HepG2 (cell line): ENCODE data around the gene C19orf85. TPM values are rescaled to one million over a fixed set of nuclear protein-coding genes. Genes with fewer than 3 reads are reported as not detected.

Source experiments
- ARNT2 ChIP-seq: sonication (generic); formaldehyde crosslinking; IDR thresholded peaks from 2 replicates; pipeline ENCODE4 v1.8.0; 2022; ENCODE audit warnings: mild to moderate bottlenecking, low read depth, missing genetic modification reagents, moderate library complexity
- CENPX ChIP-seq: sonication (generic); formaldehyde crosslinking; IDR thresholded peaks from 2 replicates; pipeline ENCODE4 v1.9.0; 2021; ENCODE audit warnings: mild to moderate bottlenecking, missing genetic modification reagents, moderate library complexity
- FLYWCH1 ChIP-seq: sonication (generic); formaldehyde crosslinking; IDR thresholded peaks from 2 replicates; pipeline ENCODE4 v1.8.1; 2023; ENCODE audit warnings: mild to moderate bottlenecking, missing genetic modification reagents
- GATA4 ChIP-seq: sonication (generic); IDR thresholded peaks from 2 replicates; pipeline ENCODE4 v1.6.1; 2016; ENCODE audit warnings: antibody characterized with exemption, low read depth, borderline replicate concordance
- HMG20B ChIP-seq: conservative IDR thresholded peaks from 2 replicates; pipeline ENCODE4 v1.6.1; 2016; ENCODE audit warnings: missing genetic modification reagents, missing compliant biosample characterization
- RFXANK ChIP-seq: IDR thresholded peaks from 2 replicates; pipeline ENCODE4 v1.6.1; 2016
- SCMH1 ChIP-seq: sonication (generic); formaldehyde crosslinking; IDR thresholded peaks from 2 replicates; pipeline ENCODE4 v1.9.0; 2021; ENCODE audit warnings: missing genetic modification reagents, mild to moderate bottlenecking, borderline replicate concordance
- TOPORS ChIP-seq: sonication (generic); formaldehyde crosslinking; IDR thresholded peaks from 2 replicates; pipeline ENCODE4 v1.8.0; 2023; ENCODE audit warnings: mild to moderate bottlenecking, missing genetic modification reagents
- U2AF2 ChIP-seq: fragments of 200-400 bp; formaldehyde crosslinking; IDR thresholded peaks from 2 replicates; pipeline ENCODE4 v1.6.1; 2017; ENCODE audit warnings: low read depth, mild to moderate bottlenecking, low read length
- ZNF282 ChIP-seq: fragments of 450-650 bp; IDR thresholded peaks from 2 replicates; pipeline ENCODE4 v1.6.1; 2018; ENCODE audit not compliant: partially characterized antibody
- ZNF468 ChIP-seq: sonication (generic); formaldehyde crosslinking; IDR thresholded peaks from 2 replicates; pipeline ENCODE4 v1.8.0; 2022; ENCODE audit warnings: mild to moderate bottlenecking, moderate library complexity, missing genetic modification reagents
- ZNF598 ChIP-seq: sonication (generic); formaldehyde crosslinking; IDR thresholded peaks from 2 replicates; pipeline ENCODE4 v1.5.1; 2020; ENCODE audit warnings: mild to moderate bottlenecking, missing genetic modification reagents, borderline replicate concordance
- ZNF878 ChIP-seq: sonication (generic); formaldehyde crosslinking; IDR thresholded peaks from 2 replicates; pipeline ENCODE4 v1.8.1; 2023; ENCODE audit warnings: mild to moderate bottlenecking, missing genetic modification reagents, moderate library complexity
- ZNF879 ChIP-seq: sonication (generic); formaldehyde crosslinking; IDR thresholded peaks from 2 replicates; pipeline ENCODE4 v1.8.1; 2023; ENCODE audit warnings: missing genetic modification reagents
- polyA plus RNA-seq, 8 experiments: library from polyadenylated mRNA; depleted of rRNA in 3 of 8; stranded (reverse) in 7 of 8; unstranded in 1 of 8; fragments of >200 nt; fragmentation: Illumina TruSeq in 4 of 8; extraction: Trizol in 4 of 8; gene quantifications; 2 replicates each; pipeline versions ENCODE4 v1.2.1 to v1.2.3, GENCODE V29; 2011 to 2016; ENCODE audit warnings: low read depth in 4 of 8, missing spikeins in 1 of 8, mixed read lengths in 1 of 8; ENCODE audit not compliant: insufficient read depth in 1 of 8
- total RNA-seq, 5 experiments: library from RNA; depleted of rRNA; stranded (reverse); fragments of >200 nt; fragmentation: Illumina TruSeq; extraction: Trizol; gene quantifications; 2 replicates each; pipeline ENCODE4 v1.2.3, GENCODE V29; 2016; ENCODE audit warnings: low read depth in 1 of 5
- TF ChIP-seq, protein P1 (sequence below): sonication (generic); formaldehyde crosslinking; IDR thresholded peaks from 2 replicates; pipeline ENCODE4 v1.4.0; 2020; ENCODE audit warnings: missing genetic modification reagents, borderline replicate concordance
- TF ChIP-seq, protein P2 (sequence below): sonication (generic); formaldehyde crosslinking; IDR thresholded peaks from 2 replicates; pipeline ENCODE4 v1.4.0; 2020; ENCODE audit warnings: missing genetic modification reagents, borderline replicate concordance
- TF ChIP-seq, protein P3 (sequence below): sonication (generic); formaldehyde crosslinking; IDR thresholded peaks from 2 replicates; pipeline ENCODE4 v1.5.0; 2020; ENCODE audit warnings: missing genetic modification reagents
- TF ChIP-seq, protein P4 (sequence below): sonication (generic); formaldehyde crosslinking; IDR thresholded peaks from 2 replicates; pipeline ENCODE4 v1.8.1; 2022; ENCODE audit warnings: mild to moderate bottlenecking, missing genetic modification reagents
- TF ChIP-seq, protein P5 (sequence below): IDR thresholded peaks from 2 replicates; pipeline ENCODE4 v1.6.1; 2016; ENCODE audit warnings: missing genetic modification reagents, missing compliant biosample characterization

C19orf85 gene
- total and polyA plus RNA-seq, 2 of the 13 experiments (the other 11 are each of a cell fraction or from before 2014, with no cell fraction given), result not detected

DNA sequence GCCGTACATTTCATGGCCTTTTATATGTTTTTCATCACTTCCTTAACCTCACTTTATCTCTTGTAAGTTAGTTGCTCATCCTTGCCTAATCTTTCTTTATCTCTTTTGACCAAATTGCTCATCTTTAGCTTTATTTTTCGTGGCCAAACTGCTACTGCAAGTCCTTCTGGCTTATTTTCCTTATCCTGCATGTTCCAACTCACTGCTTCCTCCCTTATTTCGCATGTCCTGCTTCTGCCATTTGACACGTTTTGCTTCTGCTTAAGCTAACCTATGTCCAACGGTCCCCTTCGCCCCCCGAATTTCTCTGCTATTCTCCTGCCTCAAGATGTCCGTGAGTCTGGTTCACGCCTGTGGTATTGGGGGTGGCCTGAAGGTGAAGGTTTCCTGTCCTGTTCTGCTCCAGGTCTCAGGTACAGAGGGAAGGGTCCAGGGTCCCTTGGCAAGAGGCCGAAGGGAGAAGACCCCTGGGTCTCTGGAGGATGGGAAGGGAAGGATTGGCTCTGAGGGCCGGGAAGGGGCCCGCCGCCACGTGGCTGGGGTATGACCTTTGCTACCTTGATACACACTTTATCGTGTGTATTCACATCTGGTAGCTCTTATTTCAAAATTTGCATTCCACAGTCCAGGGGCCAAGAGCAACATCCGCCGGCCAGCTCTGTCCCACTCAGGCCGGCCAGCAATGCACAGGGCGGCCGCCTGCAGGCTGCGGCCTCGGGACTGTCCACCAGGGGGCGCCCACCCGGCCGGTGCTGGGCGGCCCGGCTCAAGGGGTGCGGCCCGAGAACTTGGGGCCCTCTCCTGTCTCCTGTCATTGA is 2.9 kb upstream of the C19orf85 start (continued):
- TF ChIP-seq, protein P1, sequence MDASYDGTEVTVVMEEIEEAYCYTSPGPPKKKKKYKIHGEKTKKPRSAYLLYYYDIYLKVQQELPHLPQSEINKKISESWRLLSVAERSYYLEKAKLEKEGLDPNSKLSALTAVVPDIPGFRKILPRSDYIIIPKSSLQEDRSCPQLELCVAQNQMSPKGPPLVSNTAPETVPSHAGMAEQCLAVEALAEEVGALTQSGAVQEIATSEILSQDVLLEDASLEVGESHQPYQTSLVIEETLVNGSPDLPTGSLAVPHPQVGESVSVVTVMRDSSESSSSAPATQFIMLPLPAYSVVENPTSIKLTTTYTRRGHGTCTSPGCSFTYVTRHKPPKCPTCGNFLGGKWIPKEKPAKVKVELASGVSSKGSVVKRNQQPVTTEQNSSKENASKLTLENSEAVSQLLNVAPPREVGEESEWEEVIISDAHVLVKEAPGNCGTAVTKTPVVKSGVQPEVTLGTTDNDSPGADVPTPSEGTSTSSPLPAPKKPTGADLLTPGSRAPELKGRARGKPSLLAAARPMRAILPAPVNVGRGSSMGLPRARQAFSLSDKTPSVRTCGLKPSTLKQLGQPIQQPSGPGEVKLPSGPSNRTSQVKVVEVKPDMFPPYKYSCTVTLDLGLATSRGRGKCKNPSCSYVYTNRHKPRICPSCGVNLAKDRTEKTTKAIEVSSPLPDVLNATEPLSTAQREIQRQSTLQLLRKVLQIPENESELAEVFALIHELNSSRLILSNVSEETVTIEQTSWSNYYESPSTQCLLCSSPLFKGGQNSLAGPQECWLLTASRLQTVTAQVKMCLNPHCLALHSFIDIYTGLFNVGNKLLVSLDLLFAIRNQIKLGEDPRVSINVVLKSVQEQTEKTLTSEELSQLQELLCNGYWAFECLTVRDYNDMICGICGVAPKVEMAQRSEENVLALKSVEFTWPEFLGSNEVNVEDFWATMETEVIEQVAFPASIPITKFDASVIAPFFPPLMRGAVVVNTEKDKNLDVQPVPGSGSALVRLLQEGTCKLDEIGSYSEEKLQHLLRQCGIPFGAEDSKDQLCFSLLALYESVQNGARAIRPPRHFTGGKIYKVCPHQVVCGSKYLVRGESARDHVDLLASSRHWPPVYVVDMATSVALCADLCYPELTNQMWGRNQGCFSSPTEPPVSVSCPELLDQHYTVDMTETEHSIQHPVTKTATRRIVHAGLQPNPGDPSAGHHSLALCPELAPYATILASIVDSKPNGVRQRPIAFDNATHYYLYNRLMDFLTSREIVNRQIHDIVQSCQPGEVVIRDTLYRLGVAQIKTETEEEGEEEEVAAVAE (CRISPR knock-in tag), result no peak
- TF ChIP-seq, protein P2, sequence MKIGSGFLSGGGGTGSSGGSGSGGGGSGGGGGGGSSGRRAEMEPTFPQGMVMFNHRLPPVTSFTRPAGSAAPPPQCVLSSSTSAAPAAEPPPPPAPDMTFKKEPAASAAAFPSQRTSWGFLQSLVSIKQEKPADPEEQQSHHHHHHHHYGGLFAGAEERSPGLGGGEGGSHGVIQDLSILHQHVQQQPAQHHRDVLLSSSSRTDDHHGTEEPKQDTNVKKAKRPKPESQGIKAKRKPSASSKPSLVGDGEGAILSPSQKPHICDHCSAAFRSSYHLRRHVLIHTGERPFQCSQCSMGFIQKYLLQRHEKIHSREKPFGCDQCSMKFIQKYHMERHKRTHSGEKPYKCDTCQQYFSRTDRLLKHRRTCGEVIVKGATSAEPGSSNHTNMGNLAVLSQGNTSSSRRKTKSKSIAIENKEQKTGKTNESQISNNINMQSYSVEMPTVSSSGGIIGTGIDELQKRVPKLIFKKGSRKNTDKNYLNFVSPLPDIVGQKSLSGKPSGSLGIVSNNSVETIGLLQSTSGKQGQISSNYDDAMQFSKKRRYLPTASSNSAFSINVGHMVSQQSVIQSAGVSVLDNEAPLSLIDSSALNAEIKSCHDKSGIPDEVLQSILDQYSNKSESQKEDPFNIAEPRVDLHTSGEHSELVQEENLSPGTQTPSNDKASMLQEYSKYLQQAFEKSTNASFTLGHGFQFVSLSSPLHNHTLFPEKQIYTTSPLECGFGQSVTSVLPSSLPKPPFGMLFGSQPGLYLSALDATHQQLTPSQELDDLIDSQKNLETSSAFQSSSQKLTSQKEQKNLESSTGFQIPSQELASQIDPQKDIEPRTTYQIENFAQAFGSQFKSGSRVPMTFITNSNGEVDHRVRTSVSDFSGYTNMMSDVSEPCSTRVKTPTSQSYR, result no peak
- no peak for TF ChIP-seq SCMH1 (CRISPR knock-in tag)
- no peak for TF ChIP-seq CENPX (CRISPR knock-in tag)
- TF ChIP-seq GATA4, result no peak
- no peak for TF ChIP-seq ZNF878 (CRISPR knock-in tag)
- TF ChIP-seq, protein P3, sequence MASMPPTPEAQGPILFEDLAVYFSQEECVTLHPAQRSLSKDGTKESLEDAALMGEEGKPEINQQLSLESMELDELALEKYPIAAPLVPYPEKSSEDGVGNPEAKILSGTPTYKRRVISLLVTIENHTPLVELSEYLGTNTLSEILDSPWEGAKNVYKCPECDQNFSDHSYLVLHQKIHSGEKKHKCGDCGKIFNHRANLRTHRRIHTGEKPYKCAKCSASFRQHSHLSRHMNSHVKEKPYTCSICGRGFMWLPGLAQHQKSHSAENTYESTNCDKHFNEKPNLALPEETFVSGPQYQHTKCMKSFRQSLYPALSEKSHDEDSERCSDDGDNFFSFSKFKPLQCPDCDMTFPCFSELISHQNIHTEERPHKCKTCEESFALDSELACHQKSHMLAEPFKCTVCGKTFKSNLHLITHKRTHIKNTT, result no peak
- TF ChIP-seq, protein P4, sequence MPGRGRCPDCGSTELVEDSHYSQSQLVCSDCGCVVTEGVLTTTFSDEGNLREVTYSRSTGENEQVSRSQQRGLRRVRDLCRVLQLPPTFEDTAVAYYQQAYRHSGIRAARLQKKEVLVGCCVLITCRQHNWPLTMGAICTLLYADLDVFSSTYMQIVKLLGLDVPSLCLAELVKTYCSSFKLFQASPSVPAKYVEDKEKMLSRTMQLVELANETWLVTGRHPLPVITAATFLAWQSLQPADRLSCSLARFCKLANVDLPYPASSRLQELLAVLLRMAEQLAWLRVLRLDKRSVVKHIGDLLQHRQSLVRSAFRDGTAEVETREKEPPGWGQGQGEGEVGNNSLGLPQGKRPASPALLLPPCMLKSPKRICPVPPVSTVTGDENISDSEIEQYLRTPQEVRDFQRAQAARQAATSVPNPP, result 0 out of 2 replicates have a peak, but pooled peaks have one; percentile 43
- no peak for TF ChIP-seq HMG20B
- peak; percentile 73; the same call in 1 of the 2 replicates for TF ChIP-seq ZNF598
- TF ChIP-seq U2AF2, result no peak
- TF ChIP-seq FLYWCH1 (CRISPR knock-in tag), result no peak
- TF ChIP-seq ZNF282, result no peak
- no peak for TF ChIP-seq ZNF468 (CRISPR knock-in tag)
- peak; percentile 54; the same call in 1 of the 2 replicates for TF ChIP-seq RFXANK
- TF ChIP-seq, protein P5, sequence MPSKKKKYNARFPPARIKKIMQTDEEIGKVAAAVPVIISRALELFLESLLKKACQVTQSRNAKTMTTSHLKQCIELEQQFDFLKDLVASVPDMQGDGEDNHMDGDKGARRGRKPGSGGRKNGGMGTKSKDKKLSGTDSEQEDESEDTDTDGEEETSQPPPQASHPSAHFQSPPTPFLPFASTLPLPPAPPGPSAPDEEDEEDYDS (CRISPR knock-in tag), result no peak
- no peak for TF ChIP-seq ZNF879 (CRISPR knock-in tag)
- TF ChIP-seq TOPORS (CRISPR knock-in tag), result 0 out of 2 replicates have a peak, but pooled peaks have one; percentile 45
- TF ChIP-seq ARNT2 (CRISPR knock-in tag), result 0 out of 2 replicates have a peak, but pooled peaks have one; percentile 30
